ENCODE measurements around the gene EPHB2.

GRCh38 chr1:22816803-22817202 is 106.2 kb downstream of the EPHB2 start:
- TF ChIP-seq EZH2 (IDR thresholded peaks at IDR 0.05; ENCODE audit: borderline replicate concordance, insufficient read depth, low read depth, low read length, poor library complexity, severe bottlenecking) (no peak), CTCF (IDR thresholded peaks at IDR 0.05) (no peak)

Data from B cell (primary cell).